Measurements from ENCODE around the gene HCFC1.

The HCFC1 gene

GRCh38 chrX:153903238-153903980 lies 68.2 kb downstream of the HCFC1 start:
- H3K27me3 Mint-ChIP-seq = no peaks in the 10 kb centered on the region
- no peaks in the 10 kb centered on the region for H3K9me3 Mint-ChIP-seq
- H3K27ac Mint-ChIP-seq = peak overlapping the region; percentile 21
- no peaks in the 10 kb centered on the region for H3K36me3 Mint-ChIP-seq
- H3K4me1 Mint-ChIP-seq = peaks cover 34% of the 10 kb centered on the region
- H3K4me3 Mint-ChIP-seq = peak overlapping the region; percentile 39

- Mint-ChIP-seq H3K27ac (peak overlapping the region; percentile 35), H3K27me3 (no peaks in the 10 kb centered on the region), H3K36me3 (no peaks in the 10 kb centered on the region), H3K9me3 (no peaks in the 10 kb centered on the region), H3K4me3 (no peak overlapping the region), H3K4me1 (peaks cover 34% of the 10 kb centered on the region)
Measured at GRCh38 chrX:153902385-153902784, 69.2 kb downstream of the HCFC1 start.

- H3K4me3 Mint-ChIP-seq = peak overlapping the region; percentile 48
- H3K27me3 Mint-ChIP-seq = no peaks in the 10 kb centered on the region
- H3K4me1 Mint-ChIP-seq = peaks cover 34% of the 10 kb centered on the region
- peak overlapping the region; percentile 68 for H3K27ac Mint-ChIP-seq
- H3K9me3 Mint-ChIP-seq = no peaks in the 10 kb centered on the region
- H3K36me3 Mint-ChIP-seq = no peaks in the 10 kb centered on the region
Measured at GRCh38 chrX:153901753-153902140, 69.9 kb downstream of the HCFC1 start.

- Mint-ChIP-seq H3K4me1 (peaks cover 34% of the 10 kb centered on the region), H3K27ac (peak overlapping the region; percentile 38)
Measured at GRCh38 chrX:153900831-153901752, 70.5 kb downstream of the HCFC1 start.

GRCh38 chrX:153897899-153898298 lies 73.7 kb downstream of the HCFC1 start:
- Mint-ChIP-seq H3K36me3 (no peaks in the 10 kb centered on the region), H3K4me3 (no peak overlapping the region), H3K4me1 (peaks cover 18% of the 10 kb centered on the region), H3K27ac (no peak overlapping the region), H3K9me3 (no peaks in the 10 kb centered on the region), H3K27me3 (no peaks in the 10 kb centered on the region)

More at GRCh38 chrX:153900831-153901752, 70.5 kb downstream of the HCFC1 start:
- H3K9me3 Mint-ChIP-seq = no peaks in the 10 kb centered on the region
- H3K36me3 Mint-ChIP-seq = no peaks in the 10 kb centered on the region
- H3K4me3 Mint-ChIP-seq = peak overlapping the region; percentile 71
- H3K27me3 Mint-ChIP-seq = no peaks in the 10 kb centered on the region

Measured in activated naive CD4-positive, alpha-beta T cell treated with anti-CD3 and anti-CD28 coated beads, Interleukin-2, amount 50 U/mL, for 24 hours (primary cell).